HG02938 (cell line): ENCODE results near the gene GIMAP6.
"Not testable (repeated sequence)": the region's sequence is repeated elsewhere in the genome, so short reads cannot be mapped to it uniquely, and the experiment has no call there.

Experiments used
- ATAC-seq: cut with Tn5 transposase; IDR thresholded peaks from one replicate; pipeline ENCODE4 v1.9.1; 2021; ENCODE audit warnings: mild to moderate bottlenecking, moderate library complexity; ENCODE audit not compliant: unreplicated experiment

GIMAP6 gene

DNA sequence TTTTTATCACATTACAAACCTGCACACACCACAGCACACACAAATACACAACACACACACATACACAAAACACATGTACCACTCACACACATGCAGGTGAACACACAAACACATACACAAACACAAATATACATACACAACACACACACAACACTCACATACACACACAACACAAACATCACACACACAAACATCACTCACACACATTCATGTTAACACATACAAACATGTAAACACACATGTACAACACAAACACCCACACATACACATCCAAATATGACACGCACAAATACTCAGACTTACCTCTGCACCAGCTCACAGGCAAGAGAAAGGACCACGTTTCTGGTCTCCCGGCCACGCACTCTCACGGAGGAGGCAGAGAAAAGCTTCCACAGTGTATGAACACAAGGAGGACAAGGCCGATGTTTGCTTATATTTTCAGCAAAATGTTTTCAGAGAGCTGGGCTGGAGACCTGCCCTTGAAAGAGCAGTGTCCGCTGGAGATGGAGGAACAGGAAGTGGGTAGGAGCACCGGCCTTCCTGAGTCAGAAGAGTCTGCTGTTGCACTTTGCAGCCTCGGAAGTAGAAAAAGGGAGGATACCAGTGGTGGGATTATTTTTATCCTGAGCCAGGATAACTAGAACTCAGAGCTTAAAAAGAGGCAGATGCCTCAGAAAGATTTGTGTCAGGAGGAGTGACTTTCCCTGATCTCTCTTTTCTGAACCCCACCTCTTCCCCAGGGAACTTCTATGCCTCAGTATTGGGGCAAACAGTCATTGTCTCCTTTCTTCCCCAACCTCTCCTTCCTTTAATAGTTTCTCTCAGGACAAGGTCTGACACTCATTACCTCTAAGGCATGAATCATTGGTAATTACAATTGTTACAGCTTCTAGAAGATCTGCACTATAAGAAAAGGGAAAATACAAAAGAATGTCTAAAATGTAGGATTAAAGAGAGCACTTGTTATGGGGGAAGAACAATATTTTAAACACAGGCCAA, at the start of gene GIMAP6:
GIMAP6 (minus strand) TSS at position 520 of the 999 bp plus-strand sequence. CDS start 2,243 bp downstream, outside the sequence.
- ATAC-seq = peak; percentile 63

DNA sequence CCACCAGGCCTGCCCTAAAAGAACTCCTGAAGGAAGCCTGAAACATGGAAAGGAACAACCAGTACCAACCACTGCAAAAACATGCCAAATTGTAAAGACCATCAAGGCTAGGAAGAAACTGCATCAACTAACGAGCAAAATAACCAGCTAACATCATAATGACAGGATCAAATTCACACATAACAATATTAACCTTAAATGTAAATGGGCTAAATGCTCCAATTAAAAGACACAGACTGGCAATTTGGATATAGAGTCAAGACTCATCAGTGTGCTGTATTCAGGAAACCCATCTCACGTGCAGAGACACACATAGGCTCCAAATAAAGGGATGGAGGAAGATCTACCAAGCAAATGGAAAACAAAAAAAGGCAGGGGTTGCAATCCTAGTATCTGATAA, 48.2 kb upstream of the GIMAP6 start:
- not testable (repeated sequence) for ATAC-seq

DNA sequence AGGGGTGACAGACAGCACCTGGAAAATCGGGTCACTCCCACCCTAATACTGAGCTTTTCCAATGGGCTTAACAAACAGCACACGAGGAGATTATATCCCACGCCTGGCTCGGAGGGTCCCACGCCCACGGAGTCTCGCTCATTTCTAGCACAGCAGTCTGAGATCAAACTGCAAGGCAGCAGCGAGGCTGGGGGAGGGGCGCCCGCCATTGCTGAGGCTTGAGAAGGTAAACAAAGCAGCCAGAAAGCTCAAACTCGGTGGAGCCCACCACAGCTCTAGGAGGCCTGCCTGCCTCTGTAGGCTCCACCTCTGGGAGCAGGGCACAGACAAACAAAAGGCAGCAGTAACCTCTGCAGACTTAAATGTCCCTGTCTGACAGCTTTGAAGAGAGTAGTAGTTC, 46.4 kb upstream of the GIMAP6 start:
- not testable (repeated sequence) for ATAC-seq

DNA sequence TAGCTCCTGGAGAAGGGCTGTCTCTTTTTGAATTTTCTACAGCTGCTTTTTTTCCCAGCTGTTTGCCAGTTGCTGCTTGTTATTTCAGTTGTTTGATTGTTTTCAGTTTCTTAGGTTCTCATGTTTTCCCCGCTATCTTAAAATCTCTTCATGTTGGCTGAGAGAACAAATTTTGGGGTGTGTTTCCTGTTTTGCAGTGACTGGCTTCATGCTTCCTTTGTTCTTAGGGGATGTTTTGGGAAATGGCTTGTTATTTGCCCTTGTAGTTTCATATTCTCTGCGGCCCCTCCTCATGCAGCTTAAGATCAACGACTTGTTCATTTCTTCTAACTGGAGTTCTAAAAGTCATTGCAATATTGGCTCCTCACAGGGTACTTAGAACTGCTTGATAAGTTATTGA, 44.7 kb upstream of the GIMAP6 start:
- not testable (repeated sequence) for ATAC-seq

DNA sequence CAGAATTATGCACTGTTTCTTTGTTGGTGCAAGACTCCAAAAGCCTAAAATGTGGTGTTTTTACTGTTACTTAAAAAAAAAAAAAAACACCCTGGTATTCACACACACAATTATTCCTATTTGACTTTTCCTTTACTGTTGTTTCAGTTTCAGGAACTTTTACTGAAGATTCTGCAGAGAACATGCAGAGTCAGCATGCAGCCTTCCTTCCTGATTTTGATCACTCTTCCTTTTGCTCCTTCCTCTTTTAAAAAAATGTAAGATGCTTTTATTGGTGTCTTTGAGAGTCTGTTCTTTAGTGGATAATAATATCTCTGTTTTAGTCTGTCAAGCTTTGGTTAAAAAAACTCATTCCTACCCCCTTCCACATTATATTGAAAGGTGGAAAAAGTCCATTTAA, 44.1 kb upstream of the GIMAP6 start:
- not testable (repeated sequence) for ATAC-seq

DNA sequence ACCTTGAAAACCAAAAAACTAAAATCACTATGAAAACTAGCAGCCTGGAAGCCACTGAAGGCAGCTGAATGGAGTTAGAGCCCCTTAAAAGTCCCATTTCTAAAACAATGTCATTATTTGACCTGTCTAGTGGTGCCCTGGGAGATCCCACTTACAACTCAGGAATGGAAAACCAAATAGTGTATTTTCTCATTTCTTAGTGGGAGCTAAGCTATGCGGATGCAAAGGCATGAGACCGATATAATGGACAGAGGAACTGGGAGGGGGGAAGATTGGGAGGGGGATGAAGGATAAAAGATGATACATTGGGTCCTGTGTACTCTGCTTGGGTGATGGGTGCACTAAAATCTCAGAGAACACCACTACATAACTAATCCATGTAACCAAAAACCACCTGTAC, 43.5 kb upstream of the GIMAP6 start:
- ATAC-seq = no peak

DNA sequence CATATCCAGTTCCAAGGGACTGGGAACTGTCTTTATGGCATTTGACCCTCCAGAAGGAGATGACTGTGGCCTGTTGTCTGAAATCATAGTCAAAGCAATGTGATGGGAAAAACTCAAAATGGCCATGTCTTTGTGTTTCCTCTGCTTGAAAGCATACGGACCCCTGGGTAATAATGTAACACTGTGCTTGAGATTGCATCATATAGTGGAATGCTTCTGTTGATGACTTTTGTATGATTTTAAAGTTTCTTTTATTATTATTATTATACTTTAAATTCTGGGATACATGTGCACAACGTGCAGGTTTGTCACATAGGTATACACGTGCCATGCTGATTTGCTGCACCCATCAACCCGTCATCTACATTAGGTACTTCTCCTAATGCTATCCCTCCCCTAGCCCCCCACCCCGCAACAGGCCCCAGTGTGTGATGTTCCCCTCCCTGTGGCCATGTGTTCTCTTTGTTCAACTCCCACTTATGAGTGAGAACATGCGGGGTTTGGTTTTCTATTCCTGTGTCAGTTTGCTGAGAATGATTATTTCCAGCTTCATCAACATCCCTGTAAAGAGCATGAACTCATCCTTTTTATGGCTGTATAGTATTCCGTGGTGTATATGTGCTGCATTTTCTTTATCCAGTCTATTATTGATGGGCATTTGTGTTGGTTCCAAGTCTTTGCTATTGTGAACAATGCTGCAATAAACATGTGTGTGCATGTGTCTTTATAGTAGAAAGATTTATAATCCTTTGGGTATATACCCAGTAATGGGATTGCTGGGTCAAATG, 39.8 kb upstream of the GIMAP6 start:
- not testable (repeated sequence) for ATAC-seq

DNA sequence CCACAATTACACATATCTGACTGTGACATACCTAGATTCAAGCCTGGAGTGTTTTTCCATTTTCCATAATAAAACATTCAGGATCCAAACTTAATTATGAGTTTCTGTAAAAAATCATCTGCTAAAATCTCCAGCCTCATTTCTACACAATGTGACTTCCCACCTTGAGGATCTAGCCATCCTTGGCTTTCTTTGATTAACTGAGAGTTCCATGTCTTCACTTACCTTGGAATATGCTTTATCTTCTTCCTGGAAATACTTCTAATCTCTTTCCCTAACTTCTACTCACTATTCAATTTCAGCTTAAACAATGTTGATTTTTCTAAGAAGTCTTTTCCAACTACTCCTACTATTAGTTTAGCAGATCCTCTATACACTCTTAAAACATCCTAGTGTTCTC, 36.8 kb upstream of the GIMAP6 start:
- ATAC-seq = no peak

DNA sequence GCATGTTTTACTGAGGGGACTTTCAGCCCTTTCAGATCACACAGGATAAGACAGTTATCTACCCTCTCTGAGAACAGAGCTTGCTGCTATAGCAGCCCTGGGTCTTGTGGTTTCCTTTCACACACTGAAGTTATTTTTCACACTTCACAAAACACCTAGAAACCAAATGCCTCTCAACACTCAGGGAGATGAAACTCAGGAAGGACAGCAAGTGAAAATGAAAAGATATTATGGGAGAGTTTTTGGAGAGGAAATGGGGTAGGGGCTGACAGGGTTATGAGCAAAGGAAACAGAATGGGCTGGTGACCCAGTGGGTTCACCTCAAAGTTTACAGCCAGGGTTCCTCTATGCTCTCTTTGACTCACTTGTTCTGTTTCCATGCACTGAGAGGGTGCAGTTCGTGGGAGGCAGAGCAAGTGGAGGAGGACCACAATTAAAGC, 36.3 kb upstream of the GIMAP6 start:
- ATAC-seq = peak; percentile 78

DNA sequence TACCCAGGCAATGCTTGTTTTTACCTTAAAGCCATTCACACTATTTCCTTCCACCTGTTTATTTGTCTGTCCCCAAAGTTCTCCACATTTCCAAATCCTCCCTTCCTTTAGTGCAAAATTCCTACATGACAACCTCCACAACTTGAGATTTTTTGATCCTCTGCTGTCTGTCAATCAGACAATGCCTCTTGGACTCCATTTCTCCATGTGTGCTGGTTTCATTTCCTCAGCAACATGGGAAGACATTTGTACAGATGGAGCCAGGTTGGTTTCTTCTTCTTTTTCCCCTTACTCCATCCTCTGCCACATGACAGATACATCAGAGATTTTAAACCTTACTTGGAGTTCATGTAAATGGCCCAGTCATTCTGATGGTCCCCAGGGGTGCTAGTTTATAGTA, 34.2 kb upstream of the GIMAP6 start:
- ATAC-seq = no peak

DNA sequence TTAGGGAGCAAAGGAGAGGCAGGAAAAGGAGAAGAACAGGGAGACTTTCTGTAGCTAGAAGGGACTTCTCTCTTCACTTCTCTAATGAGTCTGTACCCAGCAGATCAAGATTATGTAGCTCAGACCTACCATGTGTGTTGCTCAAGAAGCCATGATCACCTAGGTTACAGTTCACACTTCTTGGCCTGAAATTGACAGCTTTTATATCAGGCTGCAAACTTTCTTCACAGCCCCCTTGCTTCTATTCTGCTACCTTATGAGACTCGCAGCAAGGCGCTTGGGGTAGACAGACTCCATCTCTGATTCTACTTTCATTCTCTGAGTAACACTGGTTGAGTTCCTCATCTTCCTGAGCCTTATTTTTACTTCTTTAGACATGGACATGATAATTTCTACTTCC, 33.7 kb upstream of the GIMAP6 start:
- no peak for ATAC-seq

DNA sequence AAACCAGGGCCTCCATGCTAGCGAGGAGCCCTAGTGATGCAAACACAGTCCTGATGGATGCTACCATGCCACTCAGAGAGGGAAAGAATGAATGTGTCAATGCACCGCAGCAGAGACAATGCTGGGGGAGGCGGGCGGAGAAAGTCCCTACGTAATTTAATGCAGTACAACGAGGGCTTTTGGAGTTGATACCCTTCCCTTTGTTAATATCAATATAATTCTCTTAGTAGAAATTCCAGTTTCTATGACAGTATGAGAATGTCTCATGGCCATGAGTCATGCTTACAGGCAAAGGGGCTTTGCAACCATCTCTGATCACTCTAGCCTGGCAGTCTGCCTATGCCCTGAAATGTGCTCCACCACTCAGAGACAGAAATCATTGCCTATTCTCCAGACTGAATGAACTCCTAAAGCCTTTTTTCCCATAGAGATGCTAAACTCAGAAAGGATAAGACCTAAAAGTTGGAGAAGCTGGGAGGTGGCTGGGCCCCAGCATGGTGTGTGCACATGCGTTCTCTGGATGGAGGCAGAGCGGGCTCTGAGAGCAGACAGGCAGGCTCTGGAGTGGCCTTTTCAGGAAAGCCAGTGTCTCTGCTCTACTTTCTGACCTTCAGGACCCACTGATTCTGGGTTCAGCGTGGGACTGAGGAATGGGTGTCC, 33.0 kb upstream of the GIMAP6 start:
- no peak for ATAC-seq

DNA sequence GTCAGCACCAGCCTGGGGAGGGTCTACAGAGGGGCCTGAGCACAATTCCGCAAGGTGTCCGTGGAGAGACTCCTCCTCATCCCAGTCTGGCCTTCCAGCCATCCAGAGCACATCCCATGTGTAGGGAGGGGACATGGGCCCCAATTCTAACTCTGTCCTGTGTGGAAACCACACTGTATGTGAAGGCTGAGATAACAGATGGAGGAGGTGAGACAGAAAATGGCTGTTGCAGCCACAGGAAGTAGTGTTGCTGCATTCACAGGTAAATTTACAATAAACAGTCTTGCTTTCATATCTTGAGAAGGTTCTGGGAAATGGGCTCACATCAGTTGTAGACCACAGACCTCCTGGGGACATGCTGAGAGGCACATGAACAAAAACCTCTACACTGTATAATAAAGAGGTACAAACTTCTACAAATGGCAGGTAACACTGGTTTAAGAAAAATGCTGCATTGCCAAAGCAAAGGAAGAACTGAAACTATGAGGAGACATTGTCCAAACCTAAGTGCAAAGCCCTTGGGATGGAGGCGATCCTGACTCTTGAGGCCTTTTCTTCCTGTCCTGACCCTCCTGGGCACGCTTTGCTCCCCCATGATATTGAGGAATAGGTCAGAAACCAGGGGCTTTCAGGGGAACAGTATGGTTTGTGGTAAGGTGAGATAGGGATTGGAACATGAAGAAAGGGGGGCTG, 31.8 kb upstream of the GIMAP6 start:
- ATAC-seq = no peak

DNA sequence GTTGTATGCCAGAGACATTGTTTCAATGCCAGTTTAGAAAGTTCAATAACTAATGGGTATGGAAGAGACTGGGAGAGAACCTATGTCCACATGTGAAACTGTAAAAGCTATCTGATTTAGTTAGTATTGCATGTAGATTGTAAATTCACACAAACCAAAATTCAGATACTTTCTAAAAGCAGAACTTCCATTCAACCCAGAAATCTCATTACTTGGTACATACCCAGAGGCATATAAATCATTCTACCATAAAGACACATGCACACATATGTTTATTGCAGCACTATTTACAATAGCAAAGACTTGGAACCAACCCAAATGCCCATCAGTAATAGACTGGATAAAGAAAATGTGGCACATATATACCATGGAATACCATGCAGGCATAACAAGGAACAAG, 30.6 kb upstream of the GIMAP6 start:
- not testable (repeated sequence) for ATAC-seq

DNA sequence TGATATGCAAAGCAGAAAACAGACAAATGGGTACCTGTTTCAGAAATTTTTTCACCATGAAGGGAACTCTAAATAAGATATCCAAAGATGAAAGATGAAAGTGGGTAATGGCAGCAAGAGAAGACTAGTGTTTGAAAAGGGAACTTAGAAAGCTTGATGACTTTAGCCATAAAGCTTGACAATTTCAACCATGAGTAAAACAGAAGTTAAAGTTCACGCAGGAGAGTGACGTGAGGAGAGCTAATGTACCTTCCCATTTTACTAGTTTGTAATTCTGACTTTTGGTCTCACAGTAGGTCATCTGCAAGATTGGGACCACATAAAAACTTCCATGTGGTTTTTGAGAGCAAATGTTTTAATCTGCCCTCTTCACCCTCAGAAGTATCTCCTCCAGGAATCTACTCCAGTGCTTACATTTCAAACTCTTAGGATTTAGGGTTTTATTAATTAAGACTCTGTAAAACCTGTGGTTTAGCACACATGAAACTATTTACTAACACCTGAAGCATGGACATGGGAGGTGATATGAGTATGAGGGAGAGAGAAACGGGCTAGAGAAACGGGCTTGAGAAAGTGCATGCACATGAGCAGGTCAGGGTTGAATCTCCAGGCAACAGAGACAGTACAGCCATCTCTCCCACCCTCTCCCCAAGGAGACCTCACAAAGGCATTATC, 28.9 kb upstream of the GIMAP6 start:
- ATAC-seq = no peak

DNA sequence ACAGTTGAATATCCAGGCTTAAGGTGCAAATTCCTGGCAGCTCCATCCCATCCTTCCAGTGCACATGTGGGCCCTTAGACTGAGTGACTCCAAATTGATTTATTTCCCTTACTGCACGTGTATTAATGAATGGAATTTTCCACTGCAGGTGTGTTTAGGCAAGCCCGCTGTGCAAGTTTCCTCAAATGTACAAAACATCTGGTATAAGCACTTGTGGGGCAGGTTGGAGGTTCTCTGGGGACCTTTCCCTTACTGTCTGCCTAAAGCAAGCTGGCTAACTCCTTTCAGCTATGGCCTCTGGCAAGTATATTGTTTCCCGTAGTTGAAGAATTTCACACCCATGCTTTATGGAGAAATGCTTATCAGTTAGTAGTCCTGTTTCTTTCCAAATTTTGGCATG, 25.3 kb upstream of the GIMAP6 start:
- no peak for ATAC-seq

DNA sequence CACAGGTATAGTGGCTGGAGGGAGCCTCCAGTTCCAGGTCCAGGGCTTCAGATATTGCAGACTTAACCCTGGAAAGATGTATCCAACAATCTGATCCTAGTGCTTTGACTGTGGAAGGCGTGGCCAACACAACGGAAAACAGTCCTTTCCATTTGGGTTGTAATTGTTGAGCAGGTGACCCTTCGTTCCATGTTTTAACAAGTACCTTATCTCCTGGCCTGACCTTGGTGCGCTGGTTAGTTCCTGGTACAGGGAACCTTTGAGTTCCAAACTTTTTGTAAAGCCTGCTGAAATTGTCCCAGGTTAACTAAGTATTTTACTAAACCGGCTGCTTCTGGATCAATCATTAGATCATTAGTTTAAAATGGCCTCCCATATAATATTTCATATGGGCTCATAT, 23.9 kb upstream of the GIMAP6 start:
- no peak for ATAC-seq

DNA sequence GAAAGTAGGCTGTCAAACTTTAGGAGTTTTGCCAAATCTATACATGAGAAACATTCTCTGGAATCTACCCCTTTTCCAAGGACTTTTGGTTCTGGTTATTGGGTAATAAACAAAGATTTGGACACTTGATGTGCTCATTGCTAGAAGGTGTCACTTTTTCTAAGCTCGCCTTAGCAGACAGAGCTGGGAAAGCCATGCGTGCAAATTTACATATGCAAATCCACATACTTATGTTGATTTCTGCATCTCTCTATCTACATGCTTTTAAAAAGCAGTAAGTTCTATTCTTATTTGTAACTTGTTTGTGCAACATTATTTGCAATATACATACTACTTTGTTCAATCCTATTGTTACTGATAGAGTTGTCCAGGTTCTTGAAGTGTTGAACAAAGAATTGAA, 22.5 kb upstream of the GIMAP6 start:
- ATAC-seq = no peak

DNA sequence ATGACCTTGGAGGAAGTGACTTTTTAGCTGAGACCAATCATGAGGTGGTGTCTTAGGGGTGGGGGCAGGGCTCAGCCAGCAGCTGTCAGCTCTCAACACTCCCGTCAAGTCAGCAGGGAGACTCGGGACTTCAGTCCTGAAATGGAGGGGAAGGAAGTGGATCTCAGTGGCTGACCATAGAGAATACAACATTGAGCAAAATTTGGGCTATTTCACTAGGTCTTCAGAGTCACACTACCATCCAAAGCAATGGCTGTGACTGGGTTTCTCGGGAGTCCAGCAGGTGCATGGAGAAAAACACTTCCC, 16.8 kb upstream of the GIMAP6 start:
- ATAC-seq = no peak

DNA sequence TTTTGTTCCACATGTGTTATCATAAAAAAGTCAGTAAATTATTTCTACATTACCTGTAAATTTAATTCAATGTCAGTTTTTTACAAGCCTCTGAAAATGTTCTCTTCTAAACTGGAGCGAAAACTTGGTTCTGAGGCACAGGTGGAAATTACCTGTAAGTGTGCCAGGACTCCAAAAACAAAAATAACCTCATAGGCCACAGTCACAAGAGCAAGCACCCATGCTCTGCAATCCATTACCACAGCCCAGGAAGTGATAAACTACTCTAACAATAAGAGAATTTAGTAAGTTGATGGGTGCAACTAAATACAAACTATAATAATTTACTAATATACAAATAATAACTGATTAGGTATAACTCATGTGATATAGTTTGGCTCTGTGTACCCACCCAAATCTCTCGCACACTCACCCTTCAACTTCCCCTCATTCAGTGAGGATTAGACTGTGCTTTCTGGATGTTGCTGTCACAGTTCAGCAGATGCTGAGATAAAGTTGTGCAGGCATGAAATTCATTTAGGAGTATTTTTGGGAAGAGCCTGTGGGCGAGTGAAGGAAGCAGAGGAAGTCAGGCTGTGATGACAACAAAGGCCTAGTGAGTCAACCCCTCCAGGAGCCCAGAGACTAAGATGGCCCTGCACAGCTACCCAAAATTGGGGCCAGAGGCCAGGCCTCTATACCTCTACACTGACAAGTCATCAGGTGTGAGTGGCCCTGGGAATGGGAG, 16.3 kb upstream of the GIMAP6 start:
- ATAC-seq = no peak
